Inflammatory macrophage (primary cell): ENCODE measurements around the gene GSK3A.

ENCODE experiments used
- DNase-seq, 2 donors: peaks; one replicate each; pipeline ENCODE4 v3.0.0-alpha.2; 2020 to 2022

GSK3A gene

GRCh38 chr19:42198676-42199439, 43.5 kb downstream of the GSK3A start:
- no peak for DNase-seq

GRCh38 chr19:42197375-42197817, 45.0 kb downstream of the GSK3A start:
- DNase-seq: no peak

- DNase-seq: no peak
Observed at GRCh38 chr19:42196011-42197001, 46.1 kb downstream of the GSK3A start.

GRCh38 chr19:42193706-42194105, 48.7 kb downstream of the GSK3A start:
- DNase-seq: no peak

- DNase-seq: no peak
Observed at GRCh38 chr19:42193294-42193693, 49.1 kb downstream of the GSK3A start.

GRCh38 chr19:42191855-42192254, 50.5 kb downstream of the GSK3A start:
- DNase-seq: peak; percentile 73 to 75

- no peak for DNase-seq
Observed at GRCh38 chr19:42191330-42191729, 51.1 kb downstream of the GSK3A start.

- DNase-seq: no peak
Observed at GRCh38 chr19:42189133-42189532, 53.3 kb downstream of the GSK3A start.

GRCh38 chr19:42188665-42189064, 53.7 kb downstream of the GSK3A start:
- no peak for DNase-seq

GRCh38 chr19:42185277-42185676, 57.1 kb downstream of the GSK3A start:
- peak; percentile 52 to 65 for DNase-seq

- DNase-seq: peak; percentile 72 to 78
Observed at GRCh38 chr19:42184401-42184861, 58.0 kb downstream of the GSK3A start.
